Loucy (cell line): ENCODE results near the gene DLGAP4.

ENCODE experiments used
- H2AFZ ChIP-seq: fragments of 200-600 bp; sonication (generic); 2 replicates; pipeline ENCODE4 v1.6.0; 2016; ENCODE audit warnings: antibody characterized with exemption, mild to moderate bottlenecking, low read length, moderate library complexity
- H3F3A ChIP-seq: fragments of 200-600 bp; 2 replicates; pipeline ENCODE4 v1.6.0; 2016; ENCODE audit warnings: antibody characterized with exemption, low read depth, mild to moderate bottlenecking
- H3K27me3 ChIP-seq: fragments of 200-600 bp; sonication (generic); 2 replicates; pipeline ENCODE4 v1.6.1; 2014; ENCODE audit warnings: low read length, mild to moderate bottlenecking; ENCODE audit not compliant: insufficient read depth, poor library complexity, severe bottlenecking
- H3K36me3 ChIP-seq: fragments of 200-600 bp; sonication (generic); 2 replicates; pipeline ENCODE4 v1.6.1; 2016; ENCODE audit warnings: low read length; ENCODE audit not compliant: insufficient read depth
- H3K4me1 ChIP-seq: fragments of 200-600 bp; sonication (generic); 2 replicates; pipeline ENCODE4 v1.5.1; 2014; ENCODE audit warnings: low read length, mild to moderate bottlenecking; ENCODE audit not compliant: insufficient read depth, poor library complexity, severe bottlenecking
- H3K4me2 ChIP-seq: fragments of 200-600 bp; sonication (generic); 2 replicates; pipeline ENCODE4 v1.6.0; 2014; ENCODE audit warnings: antibody characterized with exemption, low read length, low read depth, mild to moderate bottlenecking; ENCODE audit not compliant: poor library complexity, severe bottlenecking
- H3K4me3 ChIP-seq: fragments of 200-600 bp; sonication (generic); 2 replicates; pipeline ENCODE4 v1.5.1; 2014; ENCODE audit warnings: low read length, mild to moderate bottlenecking, mixed read lengths; ENCODE audit not compliant: poor library complexity, severe bottlenecking
- H3K79me2 ChIP-seq: fragments of 200-600 bp; sonication (generic); 2 replicates; pipeline ENCODE4 v1.6.1; 2014; ENCODE audit warnings: low read length; ENCODE audit not compliant: insufficient read depth
- H3K9ac ChIP-seq: fragments of 200-600 bp; sonication (generic); 2 replicates; pipeline ENCODE4 v1.6.0; 2014; ENCODE audit warnings: mild to moderate bottlenecking, low read depth, low read length, moderate library complexity; ENCODE audit not compliant: poor library complexity, severe bottlenecking
- H3K9me2 ChIP-seq: fragments of 200-600 bp; sonication (generic); replicated peaks from 2 replicates; pipeline ENCODE4 v1.6.1; 2016; ENCODE audit warnings: low read depth, low read length, mixed read lengths
- H3K9me3 ChIP-seq: fragments of 200-600 bp; sonication (generic); 2 replicates; pipeline ENCODE4 v1.6.1; 2014; ENCODE audit warnings: mild to moderate bottlenecking, antibody characterized with exemption, low read length, low read depth; ENCODE audit not compliant: insufficient read depth
- H4K20me1 ChIP-seq: fragments of 200-600 bp; sonication (generic); 2 replicates; pipeline ENCODE4 v1.6.0; 2014; ENCODE audit warnings: antibody characterized with exemption, low read length, mild to moderate bottlenecking; ENCODE audit not compliant: insufficient read depth, poor library complexity, severe bottlenecking
- CTCF ChIP-seq: fragments of 200-600 bp; sonication (generic); conservative IDR thresholded peaks from 2 replicates; pipeline ENCODE4 v1.5.1; 2014; ENCODE audit warnings: mild to moderate bottlenecking, antibody characterized with exemption, low read length
- EZH2phosphoT487 ChIP-seq: fragments of 200-600 bp; IDR thresholded peaks from 2 replicates; pipeline ENCODE4 v1.6.1; 2018; ENCODE audit warnings: antibody characterized with exemption, mild to moderate bottlenecking, moderate library complexity, borderline replicate concordance

Gene DLGAP4

GRCh38 chr20:36272547-36273220 lies 33.5 kb upstream of the DLGAP4 start:
- Histone ChIP-seq H3K9ac (no peak overlapping the region), H3K36me3 (no peaks in the 10 kb centered on the region), H3K4me1 (no peaks in the 10 kb centered on the region), H3K9me3 (no peaks in the 10 kb centered on the region), H3K27me3 (no peaks in the 10 kb centered on the region), H2AFZ (no peak overlapping the region), H3K79me2 (no peaks in the 10 kb centered on the region), H3K9me2 (no peaks in the 10 kb centered on the region), H3F3A (no peaks in the 10 kb centered on the region), H3K4me3 (no peak overlapping the region), H4K20me1 (no peaks in the 10 kb centered on the region), H3K4me2 (no peak overlapping the region)
- TF ChIP-seq CTCF = no peak
- no peak for TF ChIP-seq EZH2phosphoT487

- no peak overlapping the region for H3K4me3 ChIP-seq
- no peak overlapping the region for H2AFZ ChIP-seq
- no peaks in the 10 kb centered on the region for H4K20me1 ChIP-seq
- no peaks in the 10 kb centered on the region for H3K9me2 ChIP-seq
- H3K36me3 ChIP-seq = no peaks in the 10 kb centered on the region
- no peak overlapping the region for H3K4me2 ChIP-seq
- H3K79me2 ChIP-seq = no peaks in the 10 kb centered on the region
- H3K9me3 ChIP-seq = no peaks in the 10 kb centered on the region
- H3F3A ChIP-seq = no peaks in the 10 kb centered on the region
- TF ChIP-seq EZH2phosphoT487 = no peak
- peak; percentile 32; the same call in 1 of the 2 replicates for TF ChIP-seq CTCF
- H3K27me3 ChIP-seq = no peaks in the 10 kb centered on the region
- H3K9ac ChIP-seq = no peak overlapping the region
- no peaks in the 10 kb centered on the region for H3K4me1 ChIP-seq
These were observed 32.5 kb upstream of the DLGAP4 start for GRCh38 chr20:36273414-36274180.

GRCh38 chr20:36274181-36274841 lies 31.8 kb upstream of the DLGAP4 start:
- Histone ChIP-seq H3K4me3 (no peak overlapping the region), H3K9me3 (no peaks in the 10 kb centered on the region), H3K4me1 (no peaks in the 10 kb centered on the region), H2AFZ (no peak overlapping the region), H4K20me1 (no peaks in the 10 kb centered on the region), H3K9me2 (no peaks in the 10 kb centered on the region), H3K9ac (no peak overlapping the region), H3K36me3 (no peaks in the 10 kb centered on the region), H3K79me2 (no peaks in the 10 kb centered on the region), H3K4me2 (no peak overlapping the region), H3F3A (no peaks in the 10 kb centered on the region), H3K27me3 (no peaks in the 10 kb centered on the region)
- no peak for TF ChIP-seq EZH2phosphoT487
- no peak for TF ChIP-seq CTCF
